Transverse colon (tissue), 4 donors: ENCODE measurements around the gene DNAL4. TPM values are rescaled to one million over a fixed set of nuclear protein-coding genes. Genes with fewer than 3 reads are reported as not detected.
A peak's percentile ranks its signal among the peaks of the same experiment; 100 is the strongest.

Experiments used
- DNase-seq: peaks from one replicate; pipeline ENCODE4 v3.0.0-alpha.2; 2019
- H3K27ac ChIP-seq, 4 donors: fragments of 200-600 bp; sonication (generic); 2 replicates each; pipeline ENCODE4 v1.5.1; 2016 to 2018; ENCODE audit warnings: inconsistent platforms in 4 of 4
- H3K27me3 ChIP-seq: fragments of 200-600 bp; sonication (generic); 2 replicates; pipeline ENCODE4 v1.5.1; 2017; ENCODE audit warnings: inconsistent platforms
- H3K36me3 ChIP-seq, 4 donors: fragments of 200-600 bp; sonication (generic); 2 replicates each; pipeline ENCODE4 v1.5.1; 2017 to 2019; ENCODE audit warnings: inconsistent platforms in 4 of 4
- H3K4me1 ChIP-seq, 4 donors: fragments of 200-600 bp; sonication (generic); 2 replicates each; pipeline ENCODE4 v1.5.1; 2017 to 2020; ENCODE audit warnings: inconsistent platforms in 4 of 4
- H3K4me3 ChIP-seq, 4 donors: fragments of 200-600 bp; sonication (generic); 1 replicate in 1 of 4; 2 replicates in 3 of 4; pipeline versions ENCODE4 v1.5.1 to v1.6.1; 2017 to 2019; ENCODE audit warnings: inconsistent platforms in 4 of 4
- H3K9me3 ChIP-seq, 2 donors: fragments of 200-600 bp; sonication (generic); 2 replicates each; pipeline ENCODE4 v1.5.1; 2017 to 2019; ENCODE audit warnings: inconsistent platforms in 2 of 2
- CTCF ChIP-seq, 5 experiments: fragments of 200-600 bp in 3 of 5; fragments of 450-650 bp in 2 of 5; sonication (generic) in 3 of 5; IDR thresholded peaks; 1 replicate in 2 of 5; 2 replicates in 3 of 5; pipeline ENCODE4 v1.5.1; 2016 to 2017; ENCODE audit warnings: antibody characterized with exemption in 5 of 5, inconsistent platforms in 3 of 5, mild to moderate bottlenecking in 2 of 5, moderate library complexity in 1 of 5
- EP300 ChIP-seq: sonication (generic); formaldehyde crosslinking; IDR thresholded peaks from one replicate; pipeline ENCODE4 v1.6.1; 2017; ENCODE audit warnings: antibody characterized with exemption, low read depth
- POLR2A ChIP-seq: fragments of 450-650 bp; IDR thresholded peaks from one replicate; pipeline ENCODE4 v1.6.1; 2016; ENCODE audit warnings: antibody characterized with exemption, mild to moderate bottlenecking, moderate library complexity
- POLR2AphosphoS5 ChIP-seq, 3 donors: sonication (generic); formaldehyde crosslinking; IDR thresholded peaks; one replicate each; pipeline ENCODE4 v1.6.1; 2016; ENCODE audit warnings: antibody characterized with exemption in 3 of 3
- WGBS, 2 donors: methylation state at CpG; one replicate each; pipeline ENCODE4 v1.1.5; 2018; ENCODE audit warnings: low coverage in 1 of 2; 5-methylcytosine and 5-hydroxymethylcytosine counted together
- in situ Hi-C, 4 donors: fragments of 200-750 bp; cut with MboI; loops; one replicate each; pipeline versions ENCODE4 v1.15.0 to v1.15.1; 2017; ENCODE audit warnings: low sequenced_read_pairs in 3 of 4, low pct_ligation_motif_present in 1 of 4, low pct_unique_long_range_greater_than_20kb in 1 of 4
- intact Hi-C: fragments of 100-400 bp; cut with DNase I; formaldehyde crosslinking; loops from one replicate; pipeline ENCODE4 v1.15.1; 2023; ENCODE audit warnings: low total_unique reads
- total RNA-seq, 4 donors: library from RNA; depleted of rRNA; stranded (reverse); fragments of >200 nt; gene quantifications; one replicate each; pipeline ENCODE4 v1.1.0, GENCODE V29; 2016

DNAL4 gene
- total RNA-seq, 4 donors from 2014 or later: 13.8 to 39.0 (median 19.3) TPM

DNA sequence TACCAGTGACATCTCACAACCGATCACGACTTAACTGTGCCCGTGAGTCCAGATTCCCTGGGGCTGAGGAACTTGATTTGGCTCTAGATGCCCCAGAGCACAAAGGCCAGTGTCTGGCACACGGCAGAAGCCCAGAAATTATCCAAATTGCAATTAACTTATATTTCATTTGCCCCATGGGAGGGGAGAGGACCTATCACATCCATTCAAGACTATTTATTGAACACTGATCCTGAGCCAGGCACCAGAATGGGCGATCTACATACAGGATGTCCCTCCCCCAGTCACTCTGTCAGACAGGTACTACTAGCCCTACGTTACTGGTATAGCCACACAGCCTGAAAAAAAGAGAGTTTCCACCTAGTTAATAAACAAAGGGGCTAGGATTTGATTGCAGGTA, 5.1 kb downstream of the DNAL4 start:
- Histone ChIP-seq H3K4me3 (no peak overlapping the region), H3K4me1 (peaks cover 0 to 22% (median 14%) of the 10 kb centered on the region in 4 donors), H3K9me3 (no peaks in the 10 kb centered on the region), H3K27ac (peak overlapping the region; percentile 40 to 73 (median 58)), H3K36me3 (no peaks in the 10 kb centered on the region), H3K27me3 (no peaks in the 10 kb centered on the region)
- DNase-seq: no peak
- intact Hi-C loops (loop anchor here (5.0 kb wide), 1 partner anchor 1543 kb away; no protein-coding TSS in a partner anchor), in situ Hi-C loops (no loop called here)
- TF ChIP-seq POLR2AphosphoS5 (IDR thresholded peaks at IDR 0.05): no peak
- TF ChIP-seq POLR2A: no peak
- 36 to 56% methylated on average over 3 to 6 of the region's 6 CpGs for WGBS, 2 donors

DNA sequence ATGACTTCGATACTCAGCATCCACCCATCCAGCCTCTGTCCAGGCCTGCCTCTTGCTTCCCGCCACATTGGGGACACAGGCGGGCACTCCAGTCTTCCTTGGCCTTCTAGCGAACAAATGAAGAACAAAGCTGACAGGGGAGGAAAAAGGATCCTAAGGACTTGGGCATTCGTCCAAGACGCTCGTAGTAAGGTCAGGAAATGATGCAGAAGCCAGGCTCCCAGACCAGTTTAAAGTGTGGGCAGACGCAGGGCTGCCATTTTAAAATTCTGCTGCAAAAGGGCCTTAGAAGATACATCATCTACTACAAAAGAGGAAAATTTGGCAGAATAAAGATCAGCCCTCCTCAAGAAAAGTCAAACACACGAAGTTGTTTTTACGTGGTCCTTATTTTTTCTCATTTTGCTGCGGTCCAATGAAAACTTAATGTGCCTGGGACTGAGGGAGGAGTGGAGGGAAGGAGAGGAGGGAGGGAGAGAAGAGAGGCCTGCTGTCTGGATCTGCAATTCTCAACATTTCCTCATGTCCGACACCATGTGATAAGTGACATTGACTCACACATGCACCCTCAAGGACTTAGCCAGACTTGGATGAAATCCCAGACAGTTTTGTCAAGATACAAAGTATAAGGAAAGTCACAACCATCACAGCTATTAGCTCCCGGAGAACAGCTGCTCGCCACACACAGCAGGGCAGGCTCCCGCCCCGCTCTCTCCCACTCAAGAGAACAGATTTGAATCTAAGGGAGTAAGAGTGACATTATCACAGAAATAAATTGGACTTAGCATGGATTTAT, 5.7 kb downstream of the DNAL4 start:
- TF ChIP-seq POLR2AphosphoS5 (IDR thresholded peaks at IDR 0.05) (peak in 1 of 3 donors; percentile 31), EP300 (no peak)
- H3K4me3 ChIP-seq: no peak overlapping the region
- H3K4me1 ChIP-seq: peaks cover 0 to 19% (median 13%) of the 10 kb centered on the region in 4 donors
- in situ Hi-C loops: no loop called here
- H3K36me3 ChIP-seq: no peaks in the 10 kb centered on the region
- no peaks in the 10 kb centered on the region for H3K27me3 ChIP-seq
- intact Hi-C loops: loop anchor here (5.0 kb wide), 1 partner anchor 1544 kb away; no protein-coding TSS in a partner anchor
- H3K27ac ChIP-seq: peak overlapping the region; percentile 40 to 73 (median 58)
- no peaks in the 10 kb centered on the region for H3K9me3 ChIP-seq
- DNase-seq: no peak
- 37 to 58% methylated on average over 8 to 16 of the region's 16 CpGs for WGBS, 2 donors

DNA sequence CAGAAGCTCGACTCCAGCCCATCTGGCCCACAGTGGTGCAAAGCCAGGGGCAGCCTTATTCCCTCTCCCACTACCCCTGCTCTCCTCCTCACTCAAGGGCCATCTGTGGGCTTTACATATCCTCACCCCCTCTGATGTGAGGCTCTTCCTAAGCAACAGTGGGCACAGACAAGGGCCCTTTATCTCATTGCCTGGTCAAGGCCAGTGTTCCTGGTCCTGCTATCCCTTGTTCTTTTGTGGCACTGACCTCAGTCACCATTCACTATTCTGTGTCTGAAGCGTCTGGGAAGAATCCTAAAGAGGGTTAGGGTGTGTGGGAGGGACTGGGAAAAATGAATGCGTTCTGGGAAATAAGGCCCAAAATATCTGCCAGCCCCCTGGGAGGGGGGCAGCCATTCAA, 7.3 kb downstream of the DNAL4 start:
- intact Hi-C loops (loop anchor here (5.0 kb wide), 1 partner anchor 1546 kb away; no protein-coding TSS in a partner anchor), in situ Hi-C loops (no loop called here)
- TF ChIP-seq POLR2A (no peak), CTCF (IDR thresholded peaks at IDR 0.05) (no peak), EP300 (no peak), POLR2AphosphoS5 (IDR thresholded peaks at IDR 0.05) (no peak)
- WGBS, 2 donors: 77% methylated on average over 3 of the region's 3 CpGs; no CpG with 5 or more reads in 1 of the 2 donors
- H3K9me3 ChIP-seq: no peaks in the 10 kb centered on the region
- no peaks in the 10 kb centered on the region for H3K27me3 ChIP-seq
- H3K36me3 ChIP-seq: no peaks in the 10 kb centered on the region
- peaks cover 0 to 14% (median 8%) of the 10 kb centered on the region in 4 donors for H3K4me1 ChIP-seq
- no peak overlapping the region for H3K4me3 ChIP-seq
- peak overlapping the region in 2 of 4 donors; percentile 23 to 47 for H3K27ac ChIP-seq
- DNase-seq: no peak

DNA sequence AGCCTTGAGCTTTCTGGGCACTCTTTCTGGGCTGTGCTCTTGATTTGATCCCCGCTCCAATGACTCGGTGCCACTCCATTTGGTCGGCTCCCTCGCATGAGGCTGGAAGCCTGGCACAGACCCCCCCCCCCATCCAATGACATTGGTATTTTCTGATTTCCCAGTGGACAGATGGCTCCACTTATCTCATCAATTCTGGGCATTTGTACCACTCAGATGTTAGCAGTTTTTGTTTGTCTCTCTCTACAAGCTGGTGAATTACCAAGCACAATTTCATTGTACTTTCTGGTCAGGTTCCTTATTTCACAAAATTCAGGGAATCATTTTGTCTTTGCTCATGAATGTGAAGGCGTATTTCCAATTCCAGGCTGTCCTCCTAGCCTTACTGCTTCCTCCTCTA, 9.1 kb downstream of the DNAL4 start:
- peaks cover 0 to 3% (median 0%) of the 10 kb centered on the region in 4 donors for H3K36me3 ChIP-seq
- intact Hi-C loops (loop anchor here (5.0 kb wide), 1 partner anchor 1547 kb away; no protein-coding TSS in a partner anchor), in situ Hi-C loops (no loop called here)
- no peak overlapping the region for H3K27ac ChIP-seq
- no peak for TF ChIP-seq POLR2A
- TF ChIP-seq POLR2AphosphoS5 (IDR thresholded peaks at IDR 0.05): no peak
- TF ChIP-seq CTCF (IDR thresholded peaks at IDR 0.05): no peak
- no peak for TF ChIP-seq EP300
- H3K4me1 ChIP-seq: peaks cover 0 to 14% (median 8%) of the 10 kb centered on the region in 4 donors
- DNase-seq: no peak
- no peaks in the 10 kb centered on the region for H3K27me3 ChIP-seq
- H3K4me3 ChIP-seq: no peak overlapping the region
- H3K9me3 ChIP-seq: no peaks in the 10 kb centered on the region
- WGBS, 2 donors: 94 to 100% methylated on average over 1 to 5 of the region's 5 CpGs

DNA sequence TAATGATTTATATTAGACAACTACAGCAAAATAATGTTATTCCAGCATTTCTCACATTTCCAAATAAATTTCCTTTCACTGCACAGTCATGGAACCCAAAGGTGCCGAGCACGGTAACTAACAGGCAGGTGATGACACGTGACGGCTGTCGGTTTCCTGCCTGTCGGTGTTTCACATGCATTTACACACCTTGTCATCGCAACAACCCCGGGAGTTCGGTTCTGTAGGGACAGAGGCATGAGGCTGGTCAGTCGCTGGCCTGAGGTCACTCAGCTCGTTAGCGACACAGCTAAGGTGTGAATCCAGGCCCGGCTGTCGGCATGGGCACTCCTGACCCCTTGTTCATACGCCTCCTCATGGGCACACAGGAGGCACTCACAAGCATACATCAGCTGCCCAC, 9.9 kb downstream of the DNAL4 start:
- no peak for DNase-seq
- TF ChIP-seq POLR2AphosphoS5 (IDR thresholded peaks at IDR 0.05) (no peak), POLR2A (no peak), EP300 (no peak), CTCF (IDR thresholded peaks at IDR 0.05) (no peak)
- WGBS, 2 donors: 93% methylated on average over 15 of the region's 15 CpGs; no CpG with 5 or more reads in 1 of the 2 donors
- no peaks in the 10 kb centered on the region for H3K9me3 ChIP-seq
- peaks cover 0 to 3% (median 0%) of the 10 kb centered on the region in 4 donors for H3K36me3 ChIP-seq
- in situ Hi-C loops (no loop called here), intact Hi-C loops (no loop called here)
- H3K27me3 ChIP-seq: no peaks in the 10 kb centered on the region
- no peak overlapping the region for H3K4me3 ChIP-seq
- H3K4me1 ChIP-seq: peaks cover 0 to 13% (median 8%) of the 10 kb centered on the region in 4 donors
- no peak overlapping the region for H3K27ac ChIP-seq
